DOHH2 (cell line): ENCODE measurements around the gene DENND11.
A peak's percentile ranks its signal among the peaks of the same experiment; 100 is the strongest.

Experiments
- H3F3A ChIP-seq: fragments of 200-600 bp; sonication (generic), shearing (Covaris generic); 2 replicates; pipeline ENCODE4 v1.6.0; 2016; ENCODE audit warnings: antibody characterized with exemption, mild to moderate bottlenecking; ENCODE audit not compliant: control insufficient read depth, insufficient read depth
- H3K27ac ChIP-seq: fragments of 200-600 bp; sonication (generic); 2 replicates; pipeline ENCODE4 v1.5.1; 2014; ENCODE audit warnings: low read depth, mild to moderate bottlenecking, low read length, moderate library complexity
- H3K27me3 ChIP-seq: fragments of 200-600 bp; sonication (generic); 2 replicates; pipeline ENCODE4 v1.6.1; 2014; ENCODE audit warnings: mild to moderate bottlenecking, low read length, mixed read lengths; ENCODE audit not compliant: control insufficient read depth
- H3K36me3 ChIP-seq: fragments of 200-600 bp; sonication (generic); 2 replicates; pipeline ENCODE4 v1.6.1; 2014; ENCODE audit warnings: mild to moderate bottlenecking, low read length, moderate library complexity, mixed read lengths; ENCODE audit not compliant: control insufficient read depth
- H3K4me1 ChIP-seq: fragments of 200-600 bp; sonication (generic); 2 replicates; pipeline ENCODE4 v1.6.1; 2014; ENCODE audit warnings: mild to moderate bottlenecking, low read length, mixed read lengths; ENCODE audit not compliant: control insufficient read depth
- H3K4me2 ChIP-seq: fragments of 200-600 bp; sonication (generic); 2 replicates; pipeline ENCODE4 v1.6.0; 2014; ENCODE audit warnings: mild to moderate bottlenecking, low read length, moderate library complexity
- H3K4me3 ChIP-seq: fragments of 200-600 bp; sonication (generic); 2 replicates; pipeline ENCODE4 v1.5.1; 2014; ENCODE audit warnings: mild to moderate bottlenecking, low read length, mixed read lengths
- H3K79me2 ChIP-seq: fragments of 200-600 bp; sonication (generic); 2 replicates; pipeline ENCODE4 v1.6.1; 2014; ENCODE audit warnings: mild to moderate bottlenecking, low read length, mixed read lengths; ENCODE audit not compliant: control insufficient read depth
- H3K9me2 ChIP-seq: fragments of 200-600 bp; sonication (generic); replicated peaks from 2 replicates; pipeline ENCODE4 v1.6.1; 2014; ENCODE audit warnings: mild to moderate bottlenecking, low read length, mixed read lengths; ENCODE audit not compliant: control insufficient read depth
- H3K9me3 ChIP-seq: fragments of 200-600 bp; sonication (generic); 2 replicates; pipeline ENCODE4 v1.6.1; 2014; ENCODE audit warnings: antibody characterized with exemption, low read length, mixed read lengths; ENCODE audit not compliant: control insufficient read depth, insufficient read depth
- H4K20me1 ChIP-seq: fragments of 200-600 bp; sonication (generic); 2 replicates; pipeline ENCODE4 v1.6.0; 2014; ENCODE audit warnings: low read depth, mild to moderate bottlenecking, antibody characterized with exemption, low read length, moderate library complexity; ENCODE audit not compliant: control insufficient read depth, insufficient read depth
- EZH2phosphoT487 ChIP-seq: fragments of 200-600 bp; sonication (generic); IDR thresholded peaks from 2 replicates; pipeline ENCODE4 v1.6.1; 2017; ENCODE audit warnings: borderline replicate concordance, mild to moderate bottlenecking, antibody characterized with exemption, low read length, moderate library complexity, mixed read lengths
- TF ChIP-seq, protein P1 (sequence below): fragments of 200-600 bp; sonication (generic); IDR thresholded peaks from one replicate; pipeline ENCODE4 v1.5.1; 2014; ENCODE audit warnings: antibody characterized with exemption, mild to moderate bottlenecking, low read depth, low read length; ENCODE audit not compliant: poor library complexity, severe bottlenecking

Gene DENND11

GRCh38 chr7:141702047-141702567, at the start of gene DENND11:
Gene DENND11 (minus strand): TSS chr7:141702166. CDS start chr7:141702153, 13 bp downstream.
- Histone ChIP-seq H3K4me1 (peaks cover 35% of the 10 kb centered on the region), H3K4me2 (peak within 1 kb of the TSS; percentile 78), H3K27ac (no peak within 1 kb of the TSS), H3K9me2 (no peaks in the 10 kb centered on the region), H3K36me3 (no peaks in the 10 kb centered on the region), H3K27me3 (peaks cover 57% of the 10 kb centered on the region), H3K4me3 (peak within 1 kb of the TSS; percentile 75), H4K20me1 (no peaks in the 10 kb centered on the region), H3K79me2 (no peaks in the 10 kb centered on the region), H3K9me3 (no peaks in the 10 kb centered on the region), H3F3A (peaks cover 4% of the 10 kb centered on the region; the same call in 1 of the 2 replicates)
- TF ChIP-seq EZH2phosphoT487, result no peak; the same call in 1 of the 2 replicates
- TF ChIP-seq, protein P1, sequence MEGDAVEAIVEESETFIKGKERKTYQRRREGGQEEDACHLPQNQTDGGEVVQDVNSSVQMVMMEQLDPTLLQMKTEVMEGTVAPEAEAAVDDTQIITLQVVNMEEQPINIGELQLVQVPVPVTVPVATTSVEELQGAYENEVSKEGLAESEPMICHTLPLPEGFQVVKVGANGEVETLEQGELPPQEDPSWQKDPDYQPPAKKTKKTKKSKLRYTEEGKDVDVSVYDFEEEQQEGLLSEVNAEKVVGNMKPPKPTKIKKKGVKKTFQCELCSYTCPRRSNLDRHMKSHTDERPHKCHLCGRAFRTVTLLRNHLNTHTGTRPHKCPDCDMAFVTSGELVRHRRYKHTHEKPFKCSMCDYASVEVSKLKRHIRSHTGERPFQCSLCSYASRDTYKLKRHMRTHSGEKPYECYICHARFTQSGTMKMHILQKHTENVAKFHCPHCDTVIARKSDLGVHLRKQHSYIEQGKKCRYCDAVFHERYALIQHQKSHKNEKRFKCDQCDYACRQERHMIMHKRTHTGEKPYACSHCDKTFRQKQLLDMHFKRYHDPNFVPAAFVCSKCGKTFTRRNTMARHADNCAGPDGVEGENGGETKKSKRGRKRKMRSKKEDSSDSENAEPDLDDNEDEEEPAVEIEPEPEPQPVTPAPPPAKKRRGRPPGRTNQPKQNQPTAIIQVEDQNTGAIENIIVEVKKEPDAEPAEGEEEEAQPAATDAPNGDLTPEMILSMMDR, result no peak

GRCh38 chr7:141748396-141748795, 46.4 kb upstream of the DENND11 start:
- no peaks in the 10 kb centered on the region; the same call in 1 of the 2 replicates for H3F3A ChIP-seq
- no peak overlapping the region for H3K27ac ChIP-seq
- TF ChIP-seq, protein P1, result no peak
- TF ChIP-seq EZH2phosphoT487, result no peak
- H3K9me2 ChIP-seq, result no peaks in the 10 kb centered on the region
- peaks cover 25% of the 10 kb centered on the region for H3K9me3 ChIP-seq
- no peaks in the 10 kb centered on the region for H4K20me1 ChIP-seq
- H3K4me2 ChIP-seq, result no peak overlapping the region
- H3K4me3 ChIP-seq, result no peak overlapping the region
- H3K79me2 ChIP-seq, result no peaks in the 10 kb centered on the region; the same call in 1 of the 2 replicates
- H3K36me3 ChIP-seq, result peaks cover 99% of the 10 kb centered on the region
- H3K4me1 ChIP-seq, result no peaks in the 10 kb centered on the region
- H3K27me3 ChIP-seq, result no peaks in the 10 kb centered on the region

DNA sequence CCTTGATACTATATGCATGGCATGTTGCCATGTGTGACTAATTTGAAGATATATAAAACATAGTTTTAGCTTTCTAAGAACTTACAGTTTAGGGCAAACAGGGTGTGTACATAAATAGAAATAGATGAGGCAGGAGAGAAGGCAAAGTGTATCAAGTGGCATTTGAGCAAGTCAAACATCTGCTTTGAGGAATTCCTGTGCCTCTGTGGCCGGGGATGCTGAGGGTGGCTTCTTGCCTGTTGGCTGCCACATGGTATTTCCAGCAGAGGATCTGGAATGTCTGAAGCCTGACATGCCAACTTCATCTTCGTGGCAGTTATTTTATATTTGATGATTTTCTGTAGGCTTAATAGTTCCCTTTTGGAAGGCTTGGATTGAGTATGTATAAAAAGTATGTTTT, 42.2 kb upstream of the DENND11 start:
- Histone ChIP-seq H3F3A (no peaks in the 10 kb centered on the region; the same call in 1 of the 2 replicates), H3K27ac (no peak overlapping the region), H3K79me2 (peaks cover 36% of the 10 kb centered on the region), H3K4me2 (no peak overlapping the region), H3K9me3 (no peaks in the 10 kb centered on the region), H3K4me3 (no peak overlapping the region), H3K9me2 (no peaks in the 10 kb centered on the region), H3K27me3 (no peaks in the 10 kb centered on the region), H4K20me1 (no peaks in the 10 kb centered on the region), H3K4me1 (peaks cover 14% of the 10 kb centered on the region), H3K36me3 (peaks cover 100% of the 10 kb centered on the region)
- TF ChIP-seq EZH2phosphoT487, result no peak
- TF ChIP-seq, protein P1, result no peak
